ENCODE data around the gene TRPM8. TPM values are rescaled to one million over a fixed set of nuclear protein-coding genes. Genes with fewer than 3 reads are reported as not detected.

Gene TRPM8
- total RNA-seq, 1 donor from 2014 or later, result not detected

DNA sequence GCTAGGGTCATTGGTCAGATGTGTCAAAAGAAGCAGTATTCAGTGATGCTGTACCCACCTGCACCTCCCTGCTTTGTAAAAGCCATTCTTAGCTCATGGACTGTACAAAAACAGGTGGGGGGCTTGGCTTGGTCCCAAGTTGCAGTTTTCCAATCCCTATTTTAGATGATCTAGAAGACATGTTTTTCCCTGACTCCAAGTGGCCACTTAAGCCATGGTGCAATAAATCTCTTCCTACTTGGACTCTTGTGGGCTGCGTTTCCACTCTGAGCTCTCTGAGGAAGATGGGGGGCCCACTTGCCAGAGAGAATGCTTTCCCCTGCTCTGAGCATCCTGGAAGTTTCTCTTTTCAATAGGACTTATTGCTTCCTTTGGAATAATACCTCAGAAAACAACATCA, 76.3 kb downstream of the TRPM8 start:
- Mint-ChIP-seq H3K36me3 (ENCODE audit: low read depth) (no peaks in the 10 kb centered on the region), H3K4me3 (no peak overlapping the region), H3K27me3 (peaks cover 23% of the 10 kb centered on the region), H3K9me3 (no peaks in the 10 kb centered on the region), H3K4me1 (peaks cover 13% of the 10 kb centered on the region), H3K27ac (no peak overlapping the region)
- ChIA-PET CTCF (interaction anchor here (0.9 kb wide), 1 partner anchor 16 kb away, joined by 3 read pairs; no protein-coding TSS in a partner anchor), POLR2A (interaction anchor here (0.5 kb wide), 1 partner anchor 32 kb away, joined by 6 read pairs; no protein-coding TSS in a partner anchor)
- no peak for TF ChIP-seq CTCF (IDR thresholded peaks at IDR 0.05)
- intact Hi-C loops (cut with micrococcal nuclease), result no loop called here
- ATAC-seq (ENCODE audit: low read depth) (no peak), DNase-seq (no peak)

GRCh38 chr2:233994151-233994550, 77.0 kb downstream of the TRPM8 start:
- ChIA-PET POLR2A (interaction anchor here (0.5 kb wide), 1 partner anchor 31 kb away, joined by 6 read pairs; no protein-coding TSS in a partner anchor), CTCF (no interaction called here)
- DNase-seq (no peak), ATAC-seq (ENCODE audit: low read depth) (no peak)
- peaks cover 13% of the 10 kb centered on the region for H3K4me1 Mint-ChIP-seq
- TF ChIP-seq CTCF (IDR thresholded peaks at IDR 0.05), result no peak
- no peak overlapping the region for H3K27ac Mint-ChIP-seq
- intact Hi-C loops (cut with micrococcal nuclease), result no loop called here
- no peak overlapping the region for H3K4me3 Mint-ChIP-seq
- H3K9me3 Mint-ChIP-seq, result no peaks in the 10 kb centered on the region
- peaks cover 23% of the 10 kb centered on the region for H3K27me3 Mint-ChIP-seq
- H3K36me3 Mint-ChIP-seq (ENCODE audit: low read depth), result no peaks in the 10 kb centered on the region

- POLR2A ChIA-PET, result no interaction called here
- no peak for ATAC-seq (ENCODE audit: low read depth)
- H3K4me3 Mint-ChIP-seq, result no peak overlapping the region
Observed at GRCh38 chr2:233996000-233996399, 78.8 kb downstream of the TRPM8 start.

GRCh38 chr2:233996461-233996860, 79.3 kb downstream of the TRPM8 start:
- peaks cover 23% of the 10 kb centered on the region for H3K27me3 Mint-ChIP-seq
- H3K27ac Mint-ChIP-seq, result no peak overlapping the region
- H3K4me1 Mint-ChIP-seq, result peaks cover 3% of the 10 kb centered on the region
- no peak for DNase-seq
- TF ChIP-seq CTCF (IDR thresholded peaks at IDR 0.05), result no peak
- ChIA-PET CTCF (no interaction called here), POLR2A (interaction anchor here (0.6 kb wide), 1 partner anchor 1763 kb away, joined by 9 read pairs; no protein-coding TSS in a partner anchor)
- intact Hi-C loops (cut with micrococcal nuclease), result no loop called here
- ATAC-seq (ENCODE audit: low read depth), result no peak
- H3K36me3 Mint-ChIP-seq (ENCODE audit: low read depth), result no peaks in the 10 kb centered on the region
- no peak overlapping the region for H3K4me3 Mint-ChIP-seq
- H3K9me3 Mint-ChIP-seq, result no peaks in the 10 kb centered on the region

More at GRCh38 chr2:233996000-233996399, 78.8 kb downstream of the TRPM8 start:
- H3K27ac Mint-ChIP-seq, result no peak overlapping the region
- H3K27me3 Mint-ChIP-seq, result peaks cover 24% of the 10 kb centered on the region
- CTCF ChIA-PET, result no interaction called here
- no peaks in the 10 kb centered on the region for H3K9me3 Mint-ChIP-seq
- intact Hi-C loops (cut with micrococcal nuclease), result no loop called here
- DNase-seq, result no peak
- no peak for TF ChIP-seq CTCF (IDR thresholded peaks at IDR 0.05)
- H3K36me3 Mint-ChIP-seq (ENCODE audit: low read depth), result no peaks in the 10 kb centered on the region
- peaks cover 3% of the 10 kb centered on the region for H3K4me1 Mint-ChIP-seq

DNA sequence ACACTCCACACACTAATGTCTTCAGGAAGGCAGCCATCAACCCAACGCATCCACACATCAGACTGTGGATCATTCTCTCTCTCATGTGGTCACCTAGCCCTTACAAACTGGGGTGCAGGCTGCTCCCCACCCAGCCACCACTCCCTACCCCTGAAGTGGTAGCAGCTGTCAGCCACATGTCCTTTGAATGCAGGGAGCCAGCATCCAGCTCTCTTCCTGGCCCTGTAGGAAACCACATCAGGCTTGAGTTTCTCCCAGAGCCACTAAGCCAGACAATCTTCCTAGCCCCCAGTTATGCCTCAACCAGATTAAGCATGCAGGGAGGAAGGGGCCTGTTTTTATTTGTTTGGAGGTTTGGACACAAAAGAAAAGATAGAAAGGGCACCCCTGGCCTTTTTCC, 80.5 kb downstream of the TRPM8 start:
- H3K36me3 Mint-ChIP-seq (ENCODE audit: low read depth), result no peaks in the 10 kb centered on the region
- no peak overlapping the region for H3K27ac Mint-ChIP-seq
- intact Hi-C loops (cut with micrococcal nuclease), result no loop called here
- peaks cover 27% of the 10 kb centered on the region for H3K27me3 Mint-ChIP-seq
- POLR2A ChIA-PET, result no interaction called here
- CTCF ChIA-PET, result no interaction called here
- no peak for TF ChIP-seq CTCF (IDR thresholded peaks at IDR 0.05)
- H3K4me3 Mint-ChIP-seq, result no peak overlapping the region
- DNase-seq (no peak), ATAC-seq (ENCODE audit: low read depth) (no peak)
- H3K9me3 Mint-ChIP-seq, result no peaks in the 10 kb centered on the region
- H3K4me1 Mint-ChIP-seq, result peaks cover 3% of the 10 kb centered on the region
